SK-N-SH (cell line): Measurements from ENCODE around the gene GOLGA8S.
"Not testable (repeated sequence)": the region's sequence is repeated elsewhere in the genome, so short reads cannot be mapped to it uniquely, and the experiment has no call there.

Source experiments
- EZH2phosphoT487 ChIP-seq: fragments of 200-600 bp; sonication (generic); IDR thresholded peaks from 2 replicates; pipeline ENCODE4 v1.6.1; 2017; ENCODE audit warnings: low read depth, mixed run types, mild to moderate bottlenecking, antibody characterized with exemption, moderate library complexity, borderline replicate concordance
- NFIC ChIP-seq: IDR thresholded peaks from 2 replicates; pipeline ENCODE4 v1.4.0; 2012; ENCODE audit warnings: borderline replicate concordance
- POLR2AphosphoS5 ChIP-seq: IDR thresholded peaks from 2 replicates; pipeline ENCODE4 v1.6.1; 2012; ENCODE audit warnings: low read depth, low read length
- RAD21 ChIP-seq: IDR thresholded peaks from 2 replicates; pipeline ENCODE4 v1.6.1; 2012; ENCODE audit warnings: mild to moderate bottlenecking, low read length
- TAF1 ChIP-seq: IDR thresholded peaks from 2 replicates; pipeline ENCODE4 v1.6.1; 2012; ENCODE audit warnings: low read depth, mild to moderate bottlenecking, low read length, moderate library complexity, borderline replicate concordance
- YY1 ChIP-seq: IDR thresholded peaks from 2 replicates; pipeline ENCODE4 v1.4.0; 2012; ENCODE audit warnings: low read depth, mild to moderate bottlenecking
- TF ChIP-seq, protein P1 (sequence below): IDR thresholded peaks from 2 replicates; pipeline ENCODE4; 2012
- TF ChIP-seq, protein P2 (sequence below): fragments of 200-600 bp; sonication (generic); IDR thresholded peaks from 2 replicates; pipeline ENCODE4 v1.6.1; 2017; ENCODE audit warnings: antibody characterized with exemption, mild to moderate bottlenecking, moderate library complexity

DNA sequence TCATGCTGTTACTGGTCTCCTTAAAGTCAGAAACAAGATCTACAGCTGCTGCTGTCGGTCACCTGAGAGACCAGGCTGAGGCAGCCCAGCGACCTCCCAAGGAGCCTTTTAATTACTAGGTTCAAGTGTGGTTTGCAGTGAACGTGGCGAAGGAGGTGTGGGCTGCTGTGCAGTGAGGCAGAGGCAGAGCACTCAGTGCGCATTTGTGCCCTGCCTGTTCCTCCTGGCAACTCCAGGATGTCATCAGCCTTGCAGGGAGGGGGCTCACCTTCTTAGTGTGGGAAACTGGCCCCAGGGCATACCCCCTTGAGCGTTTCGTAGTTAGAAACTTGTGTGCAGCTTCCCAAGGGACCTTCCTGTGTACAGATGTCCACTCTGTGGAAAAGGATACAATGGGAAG lies 26.6 kb downstream of the GOLGA8S start:
- TF ChIP-seq, protein P1, sequence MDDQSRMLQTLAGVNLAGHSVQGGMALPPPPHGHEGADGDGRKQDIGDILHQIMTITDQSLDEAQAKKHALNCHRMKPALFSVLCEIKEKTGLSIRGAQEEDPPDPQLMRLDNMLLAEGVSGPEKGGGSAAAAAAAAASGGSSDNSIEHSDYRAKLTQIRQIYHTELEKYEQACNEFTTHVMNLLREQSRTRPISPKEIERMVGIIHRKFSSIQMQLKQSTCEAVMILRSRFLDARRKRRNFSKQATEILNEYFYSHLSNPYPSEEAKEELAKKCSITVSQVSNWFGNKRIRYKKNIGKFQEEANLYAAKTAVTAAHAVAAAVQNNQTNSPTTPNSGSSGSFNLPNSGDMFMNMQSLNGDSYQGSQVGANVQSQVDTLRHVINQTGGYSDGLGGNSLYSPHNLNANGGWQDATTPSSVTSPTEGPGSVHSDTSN: not testable (repeated sequence)
- not testable (repeated sequence) for TF ChIP-seq TAF1, YY1, EZH2phosphoT487, POLR2AphosphoS5, NFIC, RAD21
- TF ChIP-seq, protein P2, sequence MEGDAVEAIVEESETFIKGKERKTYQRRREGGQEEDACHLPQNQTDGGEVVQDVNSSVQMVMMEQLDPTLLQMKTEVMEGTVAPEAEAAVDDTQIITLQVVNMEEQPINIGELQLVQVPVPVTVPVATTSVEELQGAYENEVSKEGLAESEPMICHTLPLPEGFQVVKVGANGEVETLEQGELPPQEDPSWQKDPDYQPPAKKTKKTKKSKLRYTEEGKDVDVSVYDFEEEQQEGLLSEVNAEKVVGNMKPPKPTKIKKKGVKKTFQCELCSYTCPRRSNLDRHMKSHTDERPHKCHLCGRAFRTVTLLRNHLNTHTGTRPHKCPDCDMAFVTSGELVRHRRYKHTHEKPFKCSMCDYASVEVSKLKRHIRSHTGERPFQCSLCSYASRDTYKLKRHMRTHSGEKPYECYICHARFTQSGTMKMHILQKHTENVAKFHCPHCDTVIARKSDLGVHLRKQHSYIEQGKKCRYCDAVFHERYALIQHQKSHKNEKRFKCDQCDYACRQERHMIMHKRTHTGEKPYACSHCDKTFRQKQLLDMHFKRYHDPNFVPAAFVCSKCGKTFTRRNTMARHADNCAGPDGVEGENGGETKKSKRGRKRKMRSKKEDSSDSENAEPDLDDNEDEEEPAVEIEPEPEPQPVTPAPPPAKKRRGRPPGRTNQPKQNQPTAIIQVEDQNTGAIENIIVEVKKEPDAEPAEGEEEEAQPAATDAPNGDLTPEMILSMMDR: not testable (repeated sequence)
